Esophagus squamous epithelium (tissue), 5 donors: ENCODE data around the gene EVI5. TPM values are rescaled to one million over a fixed set of nuclear protein-coding genes. Genes with fewer than 3 reads are reported as not detected.

ENCODE experiments used
- DNase-seq: peaks from one replicate; lab custom pipeline; 2025; lab: John Stamatoyannopoulos, UW
- H3K27ac ChIP-seq, 4 donors: fragments of 200-600 bp; sonication (generic); one replicate each; pipeline ENCODE4 v1.5.1; 2016 to 2019; ENCODE audit warnings: mild to moderate bottlenecking in 1 of 4
- H3K27me3 ChIP-seq, 4 donors: fragments of 200-600 bp; sonication (generic); 1 replicate in 3 of 4; 2 replicates in 1 of 4; pipeline versions ENCODE4 v1.5.1 to v1.6.0; 2017 to 2021; ENCODE audit warnings: antibody characterized with exemption in 1 of 4
- H3K36me3 ChIP-seq, 3 donors: fragments of 200-600 bp; sonication (generic); one replicate each; pipeline ENCODE4 v1.5.1; 2016 to 2019
- H3K4me1 ChIP-seq, 3 donors: fragments of 200-600 bp; sonication (generic); one replicate each; pipeline ENCODE4 v1.5.1; 2017 to 2019
- H3K4me3 ChIP-seq, 4 donors: fragments of 200-600 bp; sonication (generic); 1 replicate in 3 of 4; 2 replicates in 1 of 4; pipeline ENCODE4 v1.5.1; 2016 to 2019; ENCODE audit warnings: mild to moderate bottlenecking in 2 of 4, moderate library complexity in 1 of 4
- H3K9me3 ChIP-seq, 3 donors: fragments of 200-600 bp; sonication (generic); one replicate each; pipeline ENCODE4 v1.5.1; 2016 to 2019
- CTCF ChIP-seq, 6 experiments: fragments of 450-650 bp in 4 of 6; fragments of 200-600 bp in 2 of 6; sonication (generic) in 2 of 6; IDR thresholded peaks; one replicate each; pipeline ENCODE4 v1.5.1; 2016 to 2019; ENCODE audit warnings: antibody characterized with exemption in 6 of 6, mild to moderate bottlenecking in 4 of 6, moderate library complexity in 4 of 6
- POLR2A ChIP-seq, 4 donors: fragments of 450-650 bp; IDR thresholded peaks; one replicate each; pipeline ENCODE4 v1.6.1; 2017; ENCODE audit warnings: antibody characterized with exemption in 4 of 4, mild to moderate bottlenecking in 4 of 4, moderate library complexity in 3 of 4
- WGBS, 2 donors: methylation state at CpG; one replicate each; pipeline ENCODE4 v1.1.5; 2018; 5-methylcytosine and 5-hydroxymethylcytosine counted together
- intact Hi-C: fragments of 100-400 bp; cut with DNase I; formaldehyde crosslinking; loops from one replicate; pipeline ENCODE4 v1.15.0; 2022
- total RNA-seq, 4 donors: library from RNA; depleted of rRNA; stranded (reverse); fragments of >200 nt; gene quantifications; one replicate each; pipeline ENCODE4 v1.1.0, GENCODE V29; 2016
- donor health status: DM: yes; HTN: yes; CAD: no.

EVI5 gene
- total RNA-seq, 4 donors from 2014 or later, result 5.1 to 23.7 (median 9.0) TPM

- Histone ChIP-seq H3K36me3 (no peaks in the 10 kb centered on the region), H3K27ac (no peak overlapping the region), H3K4me1 (no peaks in the 10 kb centered on the region), H3K4me3 (no peak overlapping the region), H3K27me3 (peaks cover 0 to 6% (median 0%) of the 10 kb centered on the region in 4 donors), H3K9me3 (no peaks in the 10 kb centered on the region)
- DNase-seq, result no peak
- intact Hi-C loops, result no loop called here
- TF ChIP-seq CTCF (IDR thresholded peaks at IDR 0.05) (no peak), POLR2A (IDR thresholded peaks at IDR 0.05) (no peak)
- WGBS, 2 donors, result 35 to 56% methylated on average over 3 of the region's 3 CpGs
Observed at GRCh38 chr1:92792340-92792782, 7.5 kb upstream of the EVI5 start.

- Histone ChIP-seq H3K27me3 (peaks cover 0 to 6% (median 0%) of the 10 kb centered on the region in 4 donors), H3K36me3 (no peaks in the 10 kb centered on the region), H3K4me3 (no peak overlapping the region), H3K27ac (no peak overlapping the region), H3K9me3 (no peaks in the 10 kb centered on the region), H3K4me1 (no peaks in the 10 kb centered on the region)
- no peak for TF ChIP-seq CTCF (IDR thresholded peaks at IDR 0.05)
- TF ChIP-seq POLR2A (IDR thresholded peaks at IDR 0.05), result no peak
- WGBS, 2 donors, result 60 to 64% methylated on average over 7 of the region's 7 CpGs
- intact Hi-C loops, result no loop called here
- DNase-seq, result no peak
Observed at GRCh38 chr1:92791487-92792066, 6.7 kb upstream of the EVI5 start.

GRCh38 chr1:92790867-92791266 lies 6.0 kb upstream of the EVI5 start:
- peaks cover 0 to 6% (median 0%) of the 10 kb centered on the region in 4 donors for H3K27me3 ChIP-seq
- no peak overlapping the region for H3K4me3 ChIP-seq
- H3K9me3 ChIP-seq, result no peaks in the 10 kb centered on the region
- 81 to 91% methylated on average over 2 of the region's 2 CpGs for WGBS, 2 donors
- H3K36me3 ChIP-seq, result no peaks in the 10 kb centered on the region
- intact Hi-C loops, result no loop called here
- H3K27ac ChIP-seq, result no peak overlapping the region
- TF ChIP-seq POLR2A (IDR thresholded peaks at IDR 0.05) (no peak), CTCF (IDR thresholded peaks at IDR 0.05) (no peak)
- H3K4me1 ChIP-seq, result peaks cover 0 to under 1% (median 0%) of the 10 kb centered on the region in 3 donors
- no peak for DNase-seq

GRCh38 chr1:92790081-92790480 lies 5.2 kb upstream of the EVI5 start:
- no peak overlapping the region for H3K4me3 ChIP-seq
- no peak overlapping the region for H3K27ac ChIP-seq
- H3K9me3 ChIP-seq, result no peaks in the 10 kb centered on the region
- TF ChIP-seq POLR2A (IDR thresholded peaks at IDR 0.05) (no peak), CTCF (IDR thresholded peaks at IDR 0.05) (no peak)
- H3K36me3 ChIP-seq, result no peaks in the 10 kb centered on the region
- no peak for DNase-seq
- H3K27me3 ChIP-seq, result peaks cover 0 to 6% (median 0%) of the 10 kb centered on the region in 4 donors
- H3K4me1 ChIP-seq, result peaks cover 0 to 8% (median 0%) of the 10 kb centered on the region in 3 donors
- intact Hi-C loops, result no loop called here

GRCh38 chr1:92786111-92786901 lies 1.4 kb upstream of the EVI5 start:
- Histone ChIP-seq H3K36me3 (no peaks in the 10 kb centered on the region), H3K4me3 (peak overlapping the region in 1 of 4 donors; percentile 93), H3K9me3 (no peaks in the 10 kb centered on the region), H3K27ac (peak overlapping the region in 1 of 4 donors; percentile 99), H3K27me3 (no peaks in the 10 kb centered on the region), H3K4me1 (peaks cover 0 to 26% (median 0%) of the 10 kb centered on the region in 3 donors)
- intact Hi-C loops, result no loop called here
- TF ChIP-seq CTCF (IDR thresholded peaks at IDR 0.05) (no peak), POLR2A (IDR thresholded peaks at IDR 0.05) (no peak)
- DNase-seq, result no peak
- 76 to 81% methylated on average over 5 of the region's 5 CpGs for WGBS, 2 donors
